HEK293T (cell line): Measurements from ENCODE around the gene EFCAB5.

ENCODE experiments used
- ARNT ChIP-seq: fragments of 450-650 bp; IDR thresholded peaks from 2 replicates; pipeline ENCODE4 v1.6.1; 2017; ENCODE audit warnings: mild to moderate bottlenecking
- ELF4 ChIP-seq: fragments of 450-650 bp; IDR thresholded peaks from 2 replicates; pipeline ENCODE4 v1.6.1; 2017; ENCODE audit warnings: antibody characterized with exemption
- SP1 ChIP-seq: fragments of 450-650 bp; IDR thresholded peaks from 2 replicates; pipeline ENCODE4 v1.6.1; 2017
- SUZ12 ChIP-seq: fragments of 450-650 bp; IDR thresholded peaks from 2 replicates; pipeline ENCODE4 v1.6.1; 2016; ENCODE audit warnings: mild to moderate bottlenecking
- ZNF384 ChIP-seq: fragments of 450-650 bp; IDR thresholded peaks from 2 replicates; pipeline ENCODE4 v1.6.1; 2016

DNA sequence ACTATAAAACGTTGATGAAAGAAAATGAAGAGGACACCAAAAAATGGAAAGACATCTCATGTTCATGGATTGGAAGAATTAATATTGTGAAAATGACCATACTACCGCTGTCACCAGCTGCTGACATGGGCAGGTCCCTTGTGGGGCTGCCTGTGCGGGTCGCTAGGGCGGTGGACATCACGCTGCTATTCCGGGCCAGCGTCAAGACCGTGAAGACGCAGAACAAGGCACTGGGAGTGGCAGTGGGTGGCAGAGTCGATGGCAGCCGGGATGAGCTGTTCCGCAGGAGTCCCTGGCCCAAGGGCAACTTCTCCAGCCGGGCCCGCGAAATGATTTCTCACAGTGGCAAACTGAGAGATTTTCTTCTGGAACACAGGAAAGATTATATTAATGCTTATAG is 127.0 kb downstream of the EFCAB5 start:
- TF ChIP-seq ZNF384, result no peak
- TF ChIP-seq ARNT, result no peak
- TF ChIP-seq SP1, result no peak
- no peak for TF ChIP-seq ELF4
- TF ChIP-seq SUZ12, result no peak
